ENCODE measurements around the gene NFX1.

DNA sequence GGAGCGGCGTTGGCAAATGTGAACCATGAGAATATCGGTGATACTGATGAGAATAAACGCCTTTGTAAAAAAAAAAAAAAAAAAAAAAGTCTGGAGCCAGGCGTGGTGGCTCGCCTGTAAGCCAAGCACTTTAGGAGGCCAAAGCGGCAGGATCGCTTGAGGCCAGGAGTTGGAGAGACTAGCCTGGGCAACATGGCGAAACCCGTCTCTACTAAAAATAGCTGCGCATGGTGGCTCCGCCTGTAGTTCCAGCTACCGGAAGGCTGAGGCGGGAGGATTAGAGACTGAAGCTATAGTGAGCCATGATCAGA lies 425 bp upstream of the NFX1 start:
- TF ChIP-seq, protein P1, sequence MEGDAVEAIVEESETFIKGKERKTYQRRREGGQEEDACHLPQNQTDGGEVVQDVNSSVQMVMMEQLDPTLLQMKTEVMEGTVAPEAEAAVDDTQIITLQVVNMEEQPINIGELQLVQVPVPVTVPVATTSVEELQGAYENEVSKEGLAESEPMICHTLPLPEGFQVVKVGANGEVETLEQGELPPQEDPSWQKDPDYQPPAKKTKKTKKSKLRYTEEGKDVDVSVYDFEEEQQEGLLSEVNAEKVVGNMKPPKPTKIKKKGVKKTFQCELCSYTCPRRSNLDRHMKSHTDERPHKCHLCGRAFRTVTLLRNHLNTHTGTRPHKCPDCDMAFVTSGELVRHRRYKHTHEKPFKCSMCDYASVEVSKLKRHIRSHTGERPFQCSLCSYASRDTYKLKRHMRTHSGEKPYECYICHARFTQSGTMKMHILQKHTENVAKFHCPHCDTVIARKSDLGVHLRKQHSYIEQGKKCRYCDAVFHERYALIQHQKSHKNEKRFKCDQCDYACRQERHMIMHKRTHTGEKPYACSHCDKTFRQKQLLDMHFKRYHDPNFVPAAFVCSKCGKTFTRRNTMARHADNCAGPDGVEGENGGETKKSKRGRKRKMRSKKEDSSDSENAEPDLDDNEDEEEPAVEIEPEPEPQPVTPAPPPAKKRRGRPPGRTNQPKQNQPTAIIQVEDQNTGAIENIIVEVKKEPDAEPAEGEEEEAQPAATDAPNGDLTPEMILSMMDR (optimal IDR thresholded peaks at IDR 0.05 in 1 of 3, IDR thresholded peaks at IDR 0.05 in 1 of 3, conservative IDR thresholded peaks at IDR 0.05 in 1 of 3; ENCODE audit: extremely low read depth in 1 of 3, insufficient read depth in 2 of 3, low read length in 3 of 3), result no peak
- no peak for TF ChIP-seq EZH2 (IDR thresholded peaks at IDR 0.05; ENCODE audit: low read length)

All from keratinocyte (primary cell).